CD4-positive, alpha-beta T cell (primary cell): ENCODE results near the gene ABLIM2. TPM values are rescaled to one million over a fixed set of nuclear protein-coding genes. Genes with fewer than 3 reads are reported as not detected.

Experiments
- ATAC-seq: fragments of 200-7000 bp; cut with Tn5 transposase; one replicate; pipeline ENCODE4 v1.10.0; 2022; ENCODE audit warnings: mild to moderate bottlenecking; ENCODE audit not compliant: poor library complexity
- CTCF ChIA-PET: fragments of 350-600 bp; sonication (Branson Sonifier 250); formaldehyde crosslinking; loops from one replicate; lab custom pipeline; 2021; ENCODE audit warnings: antibody characterized with exemption, inconsistent platforms; lab: Charles Lee
- POLR2A ChIA-PET: fragments of 350-600 bp; sonication (Branson Sonifier 250); formaldehyde crosslinking; loops from one replicate; lab custom pipeline; 2021; ENCODE audit warnings: antibody characterized with exemption, inconsistent platforms; lab: Charles Lee
- DNase-seq, 14 experiments: peaks; one replicate each; pipeline ENCODE4 v3.0.0-alpha.2; 2013 to 2020; ENCODE audit warnings: mixed read lengths in 2 of 14
- H3K27ac ChIP-seq, 2 donors: one replicate each; pipeline versions ENCODE4 v1.5.1 to v1.7.0; 2013; ENCODE audit warnings: low read length in 2 of 2, low read depth in 1 of 2, mild to moderate bottlenecking in 1 of 2
- H3K27me3 ChIP-seq, 2 experiments: 1 replicate in 1 of 2; 2 replicates in 1 of 2; pipeline versions ENCODE4 v1.6.1 to v1.7.0; 2013; ENCODE audit warnings: low read length in 2 of 2, control low read depth in 1 of 2, mild to moderate bottlenecking in 1 of 2, moderate library complexity in 1 of 2; ENCODE audit not compliant: insufficient read depth in 2 of 2, control insufficient read depth in 1 of 2
- H3K36me3 ChIP-seq: one replicate; pipeline ENCODE4 v1.6.1; 2013; ENCODE audit warnings: low read length, control low read depth; ENCODE audit not compliant: insufficient read depth
- H3K4me1 ChIP-seq: one replicate; pipeline ENCODE4 v1.6.1; 2013; ENCODE audit warnings: low read length, control low read depth; ENCODE audit not compliant: insufficient read depth
- H3K4me3 ChIP-seq: one replicate; pipeline ENCODE4 v1.5.1; 2013; ENCODE audit warnings: mild to moderate bottlenecking, low read length, moderate library complexity
- H3K9me3 ChIP-seq, 2 experiments: 1 replicate in 1 of 2; 2 replicates in 1 of 2; pipeline versions ENCODE4 v1.6.1 to v1.7.0; 2013; ENCODE audit warnings: low read length in 2 of 2, mild to moderate bottlenecking in 2 of 2, control low read depth in 1 of 2, moderate library complexity in 1 of 2; ENCODE audit not compliant: control insufficient read depth in 1 of 2, insufficient read depth in 1 of 2
- H3K27ac Mint-ChIP-seq: one replicate; pipeline ENCODE4 v1.8.0; 2020; ENCODE audit warnings: mixed read lengths
- H3K27me3 Mint-ChIP-seq: one replicate; pipeline ENCODE4 v1.8.0; 2021; ENCODE audit warnings: mixed read lengths
- H3K36me3 Mint-ChIP-seq: one replicate; pipeline ENCODE4 v1.8.0; 2021; ENCODE audit warnings: low read depth, mixed read lengths
- H3K4me1 Mint-ChIP-seq: one replicate; pipeline ENCODE4 v1.8.0; 2021; ENCODE audit warnings: low read depth, mixed read lengths
- H3K4me3 Mint-ChIP-seq: one replicate; pipeline ENCODE4 v1.8.0; 2020; ENCODE audit warnings: mild to moderate bottlenecking, mixed read lengths
- H3K9me3 Mint-ChIP-seq: one replicate; pipeline ENCODE4 v1.8.0; 2020; ENCODE audit warnings: mixed read lengths
- intact Hi-C, 2 experiments: fragments of 100-400 bp; cut with DNase I in 1 of 2; cut with micrococcal nuclease in 1 of 2; formaldehyde crosslinking; loops; one replicate each; pipeline versions ENCODE4 v1.15.1 to v1.9.0; 2023 to 2025; cut with DNase I, micrococcal nuclease
- total RNA-seq, 174 experiments: library from RNA in 2 of 174; stranded (reverse) in 2 of 174; gene quantifications; one replicate each; pipeline ENCODE4 v1.2.3 and lab custom pipeline; 2021 to 2026
- TF ChIP-seq, protein P1 (sequence below): fragments of 200-600 bp; IDR thresholded peaks from one replicate; pipeline ENCODE4 v1.8.0; 2022; ENCODE audit warnings: antibody characterized with exemption, mild to moderate bottlenecking

The ABLIM2 gene
- total RNA-seq, 2 experiments from 2014 or later, result 2.5 to 2.7 TPM

DNA sequence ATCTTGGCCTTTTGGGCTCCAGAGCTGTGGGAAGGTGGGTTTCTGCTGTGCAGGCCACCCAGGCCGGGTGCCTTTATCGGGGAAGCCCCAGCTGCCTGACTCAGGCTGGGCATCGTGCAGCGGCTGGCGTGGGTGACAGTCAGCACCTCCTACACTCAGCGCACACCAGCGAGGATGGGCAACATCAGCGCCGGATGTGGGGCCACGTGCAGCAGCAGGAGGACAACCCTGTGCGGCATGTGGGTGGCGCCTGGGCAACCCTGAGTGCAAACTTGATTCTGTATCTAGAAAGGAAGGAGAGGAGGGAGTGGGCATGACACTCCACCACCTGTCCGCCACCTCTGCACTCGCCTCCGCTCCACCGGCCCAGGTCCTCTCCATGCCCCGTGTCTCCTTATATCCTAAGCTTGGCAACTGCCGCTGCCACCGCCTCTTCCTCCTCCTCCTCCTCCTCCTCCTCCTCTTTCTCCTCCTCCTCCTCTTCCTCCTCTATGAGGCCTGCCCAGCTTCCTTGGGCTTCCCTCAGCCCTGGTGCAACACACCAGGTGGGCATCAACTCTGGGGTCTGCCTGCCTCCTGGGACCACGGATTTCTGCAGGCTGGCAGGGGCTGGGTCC lies 111.6 kb downstream of the ABLIM2 start:
- H3K27ac ChIP-seq, result no peak overlapping the region
- Mint-ChIP-seq H3K9me3 (no peaks in the 10 kb centered on the region), H3K4me3 (no peak overlapping the region), H3K27ac (no peak overlapping the region), H3K36me3 (no peaks in the 10 kb centered on the region), H3K27me3 (no peaks in the 10 kb centered on the region), H3K4me1 (no peaks in the 10 kb centered on the region)
- H3K27me3 ChIP-seq, result peaks cover 0 to 2% of the 10 kb centered on the region in 2 experiments
- ATAC-seq (no peak), DNase-seq (peak in 3 of 14 experiments; percentile 22 to 61 (median 35))
- intact Hi-C loops, result no loop called here
- H3K36me3 ChIP-seq, result no peaks in the 10 kb centered on the region
- POLR2A ChIA-PET, result no interaction called here
- H3K4me3 ChIP-seq, result no peak overlapping the region
- TF ChIP-seq, protein P1, sequence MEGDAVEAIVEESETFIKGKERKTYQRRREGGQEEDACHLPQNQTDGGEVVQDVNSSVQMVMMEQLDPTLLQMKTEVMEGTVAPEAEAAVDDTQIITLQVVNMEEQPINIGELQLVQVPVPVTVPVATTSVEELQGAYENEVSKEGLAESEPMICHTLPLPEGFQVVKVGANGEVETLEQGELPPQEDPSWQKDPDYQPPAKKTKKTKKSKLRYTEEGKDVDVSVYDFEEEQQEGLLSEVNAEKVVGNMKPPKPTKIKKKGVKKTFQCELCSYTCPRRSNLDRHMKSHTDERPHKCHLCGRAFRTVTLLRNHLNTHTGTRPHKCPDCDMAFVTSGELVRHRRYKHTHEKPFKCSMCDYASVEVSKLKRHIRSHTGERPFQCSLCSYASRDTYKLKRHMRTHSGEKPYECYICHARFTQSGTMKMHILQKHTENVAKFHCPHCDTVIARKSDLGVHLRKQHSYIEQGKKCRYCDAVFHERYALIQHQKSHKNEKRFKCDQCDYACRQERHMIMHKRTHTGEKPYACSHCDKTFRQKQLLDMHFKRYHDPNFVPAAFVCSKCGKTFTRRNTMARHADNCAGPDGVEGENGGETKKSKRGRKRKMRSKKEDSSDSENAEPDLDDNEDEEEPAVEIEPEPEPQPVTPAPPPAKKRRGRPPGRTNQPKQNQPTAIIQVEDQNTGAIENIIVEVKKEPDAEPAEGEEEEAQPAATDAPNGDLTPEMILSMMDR, result no peak
- H3K9me3 ChIP-seq, result no peaks in the 10 kb centered on the region
- CTCF ChIA-PET, result interaction anchor here (0.6 kb wide), 1 partner anchor 43 kb away, joined by 3 read pairs; no protein-coding TSS in a partner anchor
- no peaks in the 10 kb centered on the region for H3K4me1 ChIP-seq

DNA sequence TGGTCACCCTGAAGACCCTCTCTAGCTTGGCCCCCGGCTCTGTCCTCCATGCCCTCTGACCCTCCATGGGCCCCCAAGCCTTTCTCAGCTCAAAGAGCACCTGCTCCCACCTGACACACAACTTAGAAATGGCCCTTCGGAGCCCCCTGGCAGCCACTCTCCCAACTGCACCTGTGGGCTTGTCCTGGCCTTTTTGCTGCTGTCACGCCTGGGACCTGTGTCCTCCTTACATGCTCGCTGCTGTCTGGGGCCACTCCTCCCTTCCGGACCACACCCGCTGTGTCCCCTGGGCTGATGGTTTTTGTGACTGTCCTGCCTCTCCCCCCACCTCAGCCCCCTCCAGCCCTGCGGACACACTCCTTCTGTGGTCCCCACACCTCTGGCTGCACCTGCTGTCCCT lies 112.7 kb downstream of the ABLIM2 start:
- ChIA-PET CTCF (no interaction called here), POLR2A (no interaction called here)
- no peak overlapping the region for H3K4me3 ChIP-seq
- no peaks in the 10 kb centered on the region for H3K4me1 ChIP-seq
- intact Hi-C loops, result no loop called here
- Mint-ChIP-seq H3K4me1 (no peaks in the 10 kb centered on the region), H3K27me3 (no peaks in the 10 kb centered on the region), H3K9me3 (no peaks in the 10 kb centered on the region), H3K4me3 (no peak overlapping the region), H3K36me3 (no peaks in the 10 kb centered on the region), H3K27ac (no peak overlapping the region)
- no peak for DNase-seq
- no peaks in the 10 kb centered on the region for H3K9me3 ChIP-seq
- peaks cover 0 to 2% of the 10 kb centered on the region in 2 experiments for H3K27me3 ChIP-seq
- H3K27ac ChIP-seq, result no peak overlapping the region
- TF ChIP-seq, protein P1, result no peak
- ATAC-seq, result no peak
- no peaks in the 10 kb centered on the region for H3K36me3 ChIP-seq

GRCh38 chr4:8044699-8045098 lies 113.9 kb downstream of the ABLIM2 start:
- POLR2A ChIA-PET, result no interaction called here
- H3K9me3 ChIP-seq, result no peaks in the 10 kb centered on the region
- CTCF ChIA-PET, result no interaction called here

More at GRCh38 chr4:8044699-8045098, 113.9 kb downstream of the ABLIM2 start:
- H3K36me3 Mint-ChIP-seq, result no peaks in the 10 kb centered on the region
- Histone ChIP-seq H3K4me1 (no peaks in the 10 kb centered on the region), H3K27ac (no peak overlapping the region), H3K4me3 (no peak overlapping the region), H3K36me3 (no peaks in the 10 kb centered on the region), H3K27me3 (peaks cover 0 to 2% of the 10 kb centered on the region in 2 experiments)
- H3K27ac Mint-ChIP-seq, result no peak overlapping the region
- ATAC-seq (no peak), DNase-seq (no peak)
- no peaks in the 10 kb centered on the region for H3K4me1 Mint-ChIP-seq
- H3K27me3 Mint-ChIP-seq, result no peaks in the 10 kb centered on the region
- TF ChIP-seq, protein P1, result no peak
- intact Hi-C loops, result no loop called here
- no peak overlapping the region for H3K4me3 Mint-ChIP-seq
- no peaks in the 10 kb centered on the region for H3K9me3 Mint-ChIP-seq
